ENCODE measurements around the gene GNPTAB.
"Not testable (repeated sequence)": the region's sequence is repeated elsewhere in the genome, so short reads cannot be mapped to it uniquely, and the experiment has no call there.

The GNPTAB gene

DNA sequence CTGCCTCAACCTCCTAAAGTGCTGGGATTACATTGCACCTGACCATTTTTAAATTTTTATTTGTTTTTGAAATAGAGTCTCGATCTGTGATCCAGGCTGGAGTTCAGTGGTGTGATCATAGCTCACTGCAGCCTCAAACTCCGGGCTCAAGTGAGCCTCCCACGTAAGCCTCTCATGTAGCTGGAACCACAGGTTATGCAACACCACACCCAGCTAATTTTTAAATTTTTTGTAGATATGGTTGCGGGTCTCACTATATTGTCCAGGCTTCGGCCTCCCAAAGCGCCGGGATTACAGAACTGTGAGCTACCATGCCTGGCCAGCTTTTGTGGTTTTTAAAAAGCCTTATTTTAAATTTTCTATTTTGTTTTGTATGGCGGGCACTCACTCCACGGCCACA, 44.4 kb upstream of the GNPTAB start:
- no peak for TF ChIP-seq CTCF (IDR thresholded peaks at IDR 0.05; ENCODE audit: low read depth, low read length)
- peaks cover 13% of the 10 kb centered on the region for H3K27me3 ChIP-seq
- no peaks in the 10 kb centered on the region for H3K36me3 ChIP-seq
- H3K9me3 ChIP-seq, result no peaks in the 10 kb centered on the region
- no peaks in the 10 kb centered on the region for H3K4me1 ChIP-seq
- DNase-seq, result no peak
- H3K4me3 ChIP-seq (ENCODE audit: low read depth, low read length), result no peak overlapping the region

- H3K9me3 ChIP-seq, result no peaks in the 10 kb centered on the region
- no peaks in the 10 kb centered on the region for H3K36me3 ChIP-seq
- no peaks in the 10 kb centered on the region for H3K4me1 ChIP-seq
- H3K4me3 ChIP-seq (ENCODE audit: low read depth, low read length), result no peak overlapping the region
- DNase-seq, result no peak
- TF ChIP-seq CTCF (IDR thresholded peaks at IDR 0.05; ENCODE audit: low read depth, low read length), result no peak
- H3K27me3 ChIP-seq, result no peaks in the 10 kb centered on the region
Observed at GRCh38 chr12:101870925-101871324, 40.2 kb upstream of the GNPTAB start.

GRCh38 chr12:101867619-101868018, 36.9 kb upstream of the GNPTAB start:
- H3K4me3 ChIP-seq (ENCODE audit: low read depth, low read length); DNase-seq; H3K4me1 ChIP-seq; H3K36me3 ChIP-seq; H3K27me3 ChIP-seq; H3K9me3 ChIP-seq: not testable (repeated sequence)

- TF ChIP-seq CTCF (IDR thresholded peaks at IDR 0.05; ENCODE audit: low read depth, low read length), result no peak
Observed at GRCh38 chr12:101866615-101867373, 36.0 kb upstream of the GNPTAB start.

GRCh38 chr12:101863981-101864380, 33.2 kb upstream of the GNPTAB start:
- Histone ChIP-seq H3K4me1 (no peaks in the 10 kb centered on the region), H3K27me3 (no peaks in the 10 kb centered on the region), H3K36me3 (no peaks in the 10 kb centered on the region), H3K9me3 (no peaks in the 10 kb centered on the region), H3K4me3 (ENCODE audit: low read depth, low read length) (no peak overlapping the region)
- TF ChIP-seq CTCF (IDR thresholded peaks at IDR 0.05; ENCODE audit: low read depth, low read length), result no peak
- DNase-seq, result no peak

More at GRCh38 chr12:101866615-101867373, 36.0 kb upstream of the GNPTAB start:
- Histone ChIP-seq H3K36me3 (no peaks in the 10 kb centered on the region), H3K9me3 (no peaks in the 10 kb centered on the region), H3K4me3 (ENCODE audit: low read depth, low read length) (no peak overlapping the region), H3K27me3 (no peaks in the 10 kb centered on the region), H3K4me1 (no peaks in the 10 kb centered on the region)
- no peak for DNase-seq

GRCh38 chr12:101862245-101862644, 31.5 kb upstream of the GNPTAB start:
- Histone ChIP-seq H3K27me3 (no peaks in the 10 kb centered on the region), H3K9me3 (no peaks in the 10 kb centered on the region), H3K4me3 (ENCODE audit: low read depth, low read length) (no peak overlapping the region), H3K4me1 (no peaks in the 10 kb centered on the region), H3K36me3 (no peaks in the 10 kb centered on the region)
- no peak for TF ChIP-seq CTCF (IDR thresholded peaks at IDR 0.05; ENCODE audit: low read depth, low read length)
- DNase-seq, result no peak

- H3K36me3 ChIP-seq; H3K27me3 ChIP-seq; H3K9me3 ChIP-seq; H3K4me1 ChIP-seq; DNase-seq; H3K4me3 ChIP-seq (ENCODE audit: low read depth, low read length): not testable (repeated sequence)
Observed at GRCh38 chr12:101861688-101862087, 30.9 kb upstream of the GNPTAB start.

All from BE2C (cell line).